Amniotic stem cell (primary cell): ENCODE results near the gene SPAG7.
"Not testable (repeated sequence)": the region's sequence is repeated elsewhere in the genome, so short reads cannot be mapped to it uniquely, and the experiment has no call there.

Source experiments
- DNase-seq: peaks from one replicate; lab custom pipeline; 2025; lab: John Stamatoyannopoulos, UW

The SPAG7 gene

DNA sequence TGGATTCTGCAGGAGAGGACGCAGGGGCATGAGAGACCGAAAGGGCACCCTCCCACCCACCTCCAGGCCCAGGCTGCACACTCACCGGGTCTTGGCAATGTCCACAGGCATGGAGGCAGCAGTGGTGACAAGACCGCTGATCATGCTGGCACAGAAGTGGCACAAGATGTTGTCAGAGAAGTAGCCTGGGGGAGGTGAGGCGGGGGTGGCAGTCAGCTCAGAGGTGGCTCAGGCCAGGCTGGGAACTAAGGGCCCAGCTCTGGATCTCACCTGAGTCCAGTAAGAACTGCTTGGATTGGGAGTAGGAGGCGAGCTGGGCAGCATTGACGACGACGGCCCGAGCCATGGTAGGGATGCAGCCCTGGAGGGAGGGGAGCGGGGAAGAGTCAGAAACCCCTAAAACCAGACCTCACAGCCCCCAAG is 29.5 kb downstream of the SPAG7 start:
- DNase-seq = no peak

DNA sequence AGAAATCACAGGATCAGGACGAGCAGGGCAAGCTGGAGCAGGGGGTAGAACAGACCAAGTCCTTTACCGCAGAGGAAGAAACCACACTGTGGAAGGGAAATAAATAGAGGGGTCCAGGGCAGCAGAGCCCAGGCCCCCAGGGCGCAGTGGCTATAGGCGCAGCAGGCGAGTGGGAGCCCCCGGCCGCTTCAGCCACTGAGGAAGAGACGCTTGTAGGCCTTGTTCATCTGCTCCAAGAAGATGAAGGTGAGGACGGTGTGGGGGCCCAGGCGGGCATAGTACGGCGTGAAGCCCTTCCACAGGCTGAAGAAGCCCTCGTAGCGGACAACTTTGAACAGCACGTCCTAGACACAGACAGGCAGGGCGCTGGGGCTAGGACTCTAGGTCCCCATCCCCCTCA is 30.1 kb downstream of the SPAG7 start:
- DNase-seq = no peak

DNA sequence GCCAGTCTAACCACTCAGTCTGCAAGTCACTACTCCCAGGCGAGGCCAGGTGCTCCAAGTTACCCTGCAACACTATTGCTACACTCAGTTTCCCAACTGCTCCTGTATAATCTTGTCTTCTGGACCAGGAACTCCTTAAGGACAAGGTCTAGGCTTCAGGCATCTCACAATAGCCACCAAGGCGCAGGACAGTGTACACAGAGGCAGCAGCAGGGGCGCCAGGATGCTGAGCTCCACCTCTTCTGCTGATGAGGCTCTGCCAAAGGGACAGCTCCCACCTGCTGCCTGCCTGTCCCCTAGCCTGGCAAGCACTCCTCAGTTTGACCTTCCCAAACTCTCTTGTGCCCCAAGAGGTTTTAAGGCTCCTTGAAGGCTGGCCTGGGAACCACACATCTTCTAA is 31.2 kb downstream of the SPAG7 start:
- no peak for DNase-seq

DNA sequence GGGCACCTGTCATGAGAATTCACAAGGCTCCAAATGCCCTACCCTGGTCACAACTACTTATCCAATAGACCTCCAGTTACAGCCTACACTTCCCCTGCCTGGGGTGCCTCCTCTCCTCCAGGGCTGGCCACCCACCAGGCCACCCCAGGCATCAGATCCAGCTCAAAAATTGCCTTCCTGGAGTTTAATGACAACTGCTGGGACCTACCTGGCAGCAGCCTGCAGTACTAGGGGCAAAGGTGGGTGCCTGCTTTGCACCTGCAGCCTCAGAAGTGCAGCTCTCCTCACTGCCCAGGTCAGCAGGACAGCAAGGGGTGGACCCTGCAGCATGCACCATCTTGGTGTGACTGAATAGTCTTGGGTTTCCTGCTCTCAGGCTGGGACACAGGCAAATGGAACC is 32.0 kb downstream of the SPAG7 start:
- no peak for DNase-seq

DNA sequence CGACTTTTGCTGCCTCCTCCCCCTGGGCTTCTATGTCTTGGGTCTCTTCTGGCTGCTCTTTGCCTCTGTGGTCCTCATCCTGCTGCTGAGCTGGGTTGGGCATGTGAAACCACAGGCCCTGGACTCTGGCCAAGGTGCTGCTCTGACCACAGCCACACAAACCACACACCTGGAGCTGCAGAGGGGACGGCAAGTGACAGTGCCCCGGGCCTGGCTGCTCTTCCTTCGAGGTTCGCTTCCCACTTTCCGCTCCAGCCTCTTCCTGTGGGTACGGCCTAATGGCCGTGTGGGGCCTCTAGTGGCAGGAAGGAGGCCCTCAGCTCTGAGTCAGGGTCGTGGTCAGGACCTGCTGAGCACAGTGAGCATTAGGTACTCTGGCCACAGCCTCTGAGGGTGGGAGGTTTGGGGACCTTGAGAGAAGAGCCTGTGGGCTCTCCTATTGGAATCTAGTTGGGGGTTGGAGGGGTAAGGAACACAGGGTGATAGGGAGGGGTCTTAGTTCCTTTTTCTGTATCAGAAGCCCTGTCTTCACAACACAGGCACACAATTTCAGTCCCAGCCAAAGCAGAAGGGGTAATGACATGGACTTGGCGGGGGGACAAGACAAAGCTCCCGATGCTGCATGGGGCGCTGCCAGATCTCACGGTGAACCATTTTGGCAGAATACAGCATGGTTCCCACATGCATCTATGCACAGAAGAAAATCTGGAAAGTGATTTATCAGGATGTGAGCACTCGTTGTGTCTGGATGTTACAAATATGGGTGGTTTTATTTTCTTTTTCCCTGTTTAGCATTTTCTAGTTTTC is 33.2 kb downstream of the SPAG7 start:
- no peak for DNase-seq

DNA sequence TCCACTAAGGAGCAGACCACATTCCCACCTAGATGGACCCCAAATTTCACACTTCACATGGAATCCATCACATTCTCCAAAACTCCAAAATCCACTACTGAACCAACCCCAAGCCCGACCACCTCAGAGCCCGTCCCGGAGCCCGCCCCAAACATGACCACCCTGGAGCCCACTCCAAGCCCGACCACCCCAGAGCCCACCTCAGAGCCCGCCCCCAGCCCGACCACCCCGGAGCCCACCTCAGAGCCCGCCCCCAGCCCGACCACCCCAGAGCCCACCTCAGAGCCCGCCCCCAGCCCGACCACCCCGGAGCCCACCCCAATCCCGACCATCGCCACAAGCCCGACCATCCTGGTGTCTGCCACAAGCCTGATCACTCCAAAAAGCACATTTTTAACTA is 34.0 kb downstream of the SPAG7 start:
- DNase-seq = no peak

DNA sequence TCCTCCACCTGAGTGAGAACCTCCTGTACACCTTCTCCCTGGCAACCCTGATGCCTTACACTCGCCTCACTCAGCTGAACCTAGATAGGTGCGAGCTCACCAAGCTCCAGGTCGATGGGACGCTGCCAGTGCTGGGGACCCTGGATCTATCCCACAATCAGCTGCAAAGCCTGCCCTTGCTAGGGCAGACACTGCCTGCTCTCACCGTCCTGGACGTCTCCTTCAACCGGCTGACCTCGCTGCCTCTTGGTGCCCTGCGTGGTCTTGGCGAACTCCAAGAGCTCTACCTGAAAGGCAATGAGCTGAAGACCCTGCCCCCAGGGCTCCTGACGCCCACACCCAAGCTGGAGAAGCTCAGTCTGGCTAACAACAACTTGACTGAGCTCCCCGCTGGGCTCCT is 34.9 kb downstream of the SPAG7 start:
- DNase-seq = no peak

DNA sequence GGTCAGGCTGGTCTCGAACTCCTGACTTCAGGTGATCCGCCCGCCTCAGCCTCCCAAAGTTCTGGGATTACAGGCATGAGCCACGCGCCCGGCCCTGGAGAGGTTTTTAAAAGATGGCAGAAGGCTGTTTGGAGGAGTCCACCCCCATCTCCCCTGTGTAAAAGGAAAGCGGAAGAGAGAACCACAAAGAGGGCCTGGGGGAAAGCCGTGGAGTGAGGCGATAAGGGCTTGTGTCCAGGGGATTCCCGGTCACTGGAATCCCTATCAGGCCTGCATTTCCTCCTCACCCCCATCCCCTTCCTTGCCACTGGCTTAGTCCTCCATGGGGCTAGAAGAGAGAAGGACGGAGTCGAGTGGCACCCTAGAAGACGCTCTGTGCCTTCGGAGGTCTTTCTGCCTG is 35.7 kb downstream of the SPAG7 start, which contains the start of gene GP1BA:
GP1BA (plus strand) TSS at position 315 of the 400 bp plus-strand sequence. CDS start 328 bp downstream, outside the sequence.
- DNase-seq = no peak

DNA sequence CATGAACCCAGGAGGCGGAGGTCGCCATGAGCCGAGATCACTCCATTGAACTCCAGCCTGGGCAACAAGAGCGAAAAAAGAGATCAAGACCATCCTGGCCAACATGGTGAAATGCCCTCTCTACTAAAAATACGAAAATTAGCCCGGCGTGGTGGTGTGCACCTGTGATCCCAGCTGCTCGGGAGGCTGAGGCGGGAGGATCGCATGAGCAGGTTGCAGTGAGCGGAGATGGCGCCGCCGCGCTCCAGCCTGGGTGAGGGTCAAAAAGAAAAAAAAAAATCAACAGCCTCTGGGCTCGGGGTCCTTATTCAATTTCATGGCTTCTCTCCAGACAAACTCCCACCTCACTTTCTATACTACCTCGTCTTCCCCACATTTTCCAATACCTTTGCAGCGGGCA is 38.7 kb downstream of the SPAG7 start:
- DNase-seq = no peak

DNA sequence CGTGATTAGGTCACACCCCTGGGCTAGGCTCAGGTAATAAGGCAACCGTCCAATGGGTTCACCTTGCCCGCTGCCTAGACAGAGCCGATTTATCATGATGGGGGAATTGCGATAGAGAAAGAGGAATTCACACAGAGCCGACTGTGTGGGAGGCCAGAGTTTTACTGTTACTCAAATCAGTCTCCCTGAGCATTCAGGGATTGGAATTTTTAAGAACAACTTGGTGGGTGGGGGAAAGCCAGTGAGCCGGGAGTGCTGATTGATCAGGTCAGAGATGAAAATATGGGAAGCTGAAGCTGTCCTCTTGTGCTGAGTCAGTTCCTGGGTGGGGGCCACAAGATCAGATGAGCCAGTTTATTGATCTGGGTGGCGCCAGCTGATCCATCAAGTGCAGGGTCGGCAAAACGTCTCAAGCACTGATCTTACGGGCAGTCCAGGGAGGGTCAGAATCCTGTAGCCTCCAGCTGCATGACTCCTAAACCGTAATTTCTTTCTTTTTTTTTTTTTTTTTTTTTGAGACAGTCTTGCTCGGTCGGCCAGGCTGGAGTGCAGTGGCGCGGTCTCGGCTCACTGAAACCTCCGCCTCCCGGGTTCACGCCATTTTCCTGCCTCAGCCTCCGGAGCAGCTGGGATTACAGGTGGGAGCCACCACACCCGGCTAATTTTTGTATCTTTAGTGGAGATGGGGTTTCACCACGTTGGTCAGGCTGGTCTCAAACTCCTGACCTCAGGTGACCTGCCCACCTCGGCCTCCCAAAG is 40.9 kb downstream of the SPAG7 start:
- not testable (repeated sequence) for DNase-seq

DNA sequence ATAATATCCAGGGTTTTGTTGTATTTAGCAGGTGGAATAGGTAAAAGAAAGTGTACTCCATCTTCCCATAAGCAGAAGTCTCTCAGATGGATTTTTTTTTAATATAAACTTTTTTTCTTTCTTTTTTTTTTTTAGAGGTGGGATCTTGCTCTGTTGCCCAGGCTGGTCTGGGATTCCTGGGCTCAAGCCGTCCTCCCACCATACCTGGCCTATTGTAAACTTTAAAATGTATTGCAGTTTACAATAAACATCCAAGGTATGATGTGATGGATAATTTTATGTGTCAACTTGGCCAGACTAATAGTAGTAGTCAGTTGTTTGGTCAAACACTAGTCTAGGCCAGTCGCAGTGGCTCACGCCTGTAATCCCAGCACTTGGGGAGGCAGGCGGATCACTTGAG is 46.3 kb downstream of the SPAG7 start:
- no peak for DNase-seq

DNA sequence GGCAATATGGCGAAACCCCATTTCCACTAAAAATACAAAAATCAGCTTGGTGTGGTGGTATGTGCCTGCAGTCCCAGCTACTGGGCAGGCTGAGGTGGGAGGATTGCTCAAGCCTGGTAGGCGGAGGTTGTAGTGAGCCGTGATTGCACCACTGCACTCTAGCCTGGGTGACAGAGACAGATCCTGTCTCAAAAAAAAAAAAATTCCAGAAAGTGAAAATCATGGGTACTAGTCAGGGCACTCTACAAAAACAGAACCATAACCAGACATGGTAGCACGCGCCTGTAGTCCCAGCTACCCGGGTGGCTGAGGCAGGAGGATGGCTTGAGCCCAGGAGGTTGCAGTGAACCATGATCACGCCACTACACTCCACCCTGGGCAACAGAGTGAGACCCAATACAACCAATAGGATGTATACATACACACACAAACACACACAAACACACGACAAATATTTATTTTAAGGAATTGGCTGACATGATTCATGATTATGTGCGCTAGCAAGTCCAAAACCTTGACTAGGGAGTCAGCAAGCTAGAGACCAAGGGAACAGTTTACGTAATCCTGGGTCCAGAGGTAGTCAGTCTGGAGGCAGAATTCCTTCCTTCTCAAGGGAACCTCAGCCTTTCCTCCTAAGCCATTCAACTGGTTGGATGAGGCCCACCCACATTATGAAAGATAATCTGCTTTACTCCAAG is 47.1 kb downstream of the SPAG7 start:
- DNase-seq = no peak

DNA sequence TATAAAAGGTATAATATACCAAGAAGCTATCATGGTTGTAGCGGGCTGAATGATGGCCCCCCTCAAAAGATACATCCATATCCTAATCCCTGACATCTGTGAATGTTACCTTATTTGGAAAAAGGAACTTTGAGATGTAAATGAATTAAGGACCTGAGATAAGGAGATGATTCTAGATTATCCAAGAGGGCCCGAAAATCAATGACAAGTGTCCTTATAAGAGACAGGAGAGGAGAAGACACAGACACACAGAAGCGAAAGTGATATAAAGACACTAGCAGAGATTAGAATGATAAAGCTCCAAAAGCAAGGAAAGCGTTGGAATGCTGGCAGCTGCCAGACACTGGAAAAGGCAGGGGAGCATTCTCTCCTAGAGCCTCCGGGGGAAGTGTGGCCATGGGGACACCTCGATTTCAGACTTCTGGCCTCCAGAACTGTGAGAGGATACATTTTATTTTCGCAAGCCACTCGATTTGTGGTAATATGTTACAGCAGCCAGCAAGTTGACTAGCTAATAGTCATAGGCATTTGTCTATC is 48.0 kb downstream of the SPAG7 start:
- no peak for DNase-seq

DNA sequence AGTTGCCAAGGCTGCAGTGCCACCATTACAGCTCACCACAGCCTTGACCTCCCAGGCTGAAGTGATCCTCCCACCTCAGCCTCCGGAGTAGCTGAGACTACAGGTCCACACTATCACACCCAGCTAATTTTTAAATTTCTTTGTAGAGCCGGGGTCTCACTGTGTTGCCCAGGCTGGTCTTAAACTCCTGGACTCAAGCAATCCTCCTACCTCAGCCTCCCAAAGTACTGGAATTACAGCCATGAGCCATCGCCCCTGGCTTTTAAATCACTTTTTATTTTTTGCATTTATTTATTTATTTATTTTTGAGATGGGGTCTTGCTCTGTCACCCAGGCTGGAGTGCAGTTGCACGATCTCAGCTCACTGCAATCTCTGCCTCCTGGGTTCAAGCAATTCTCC is 53.1 kb downstream of the SPAG7 start:
- DNase-seq = not testable (repeated sequence)

DNA sequence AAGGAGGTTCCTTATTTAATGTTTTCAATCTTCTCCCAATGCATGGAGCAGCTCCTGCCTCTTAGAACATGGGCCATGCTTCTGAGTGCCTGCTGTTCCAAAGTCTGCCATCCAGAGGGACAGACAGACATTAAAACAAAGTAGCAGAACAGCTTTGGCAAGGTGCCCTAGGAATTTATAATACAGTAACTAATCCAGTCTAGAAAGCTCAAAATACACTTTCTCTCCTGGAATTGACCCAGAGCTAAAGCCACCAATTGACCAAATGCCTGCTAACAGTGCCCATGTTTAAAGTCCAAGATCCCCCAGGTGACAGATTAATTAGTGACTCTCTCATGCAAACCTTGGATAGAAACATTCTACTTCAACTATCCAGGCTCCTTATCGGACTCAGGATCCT is 53.6 kb downstream of the SPAG7 start:
- no peak for DNase-seq
